ENCODE measurements around the gene GPR132. TPM values are rescaled to one million over a fixed set of nuclear protein-coding genes. Genes with fewer than 3 reads are reported as not detected.

The GPR132 gene
- total RNA-seq, 3 donors from 2014 or later (not counting 1 experiment from before 2014, with no cell fraction given) = 18.2 to 30.3 (median 26.7) TPM

DNA sequence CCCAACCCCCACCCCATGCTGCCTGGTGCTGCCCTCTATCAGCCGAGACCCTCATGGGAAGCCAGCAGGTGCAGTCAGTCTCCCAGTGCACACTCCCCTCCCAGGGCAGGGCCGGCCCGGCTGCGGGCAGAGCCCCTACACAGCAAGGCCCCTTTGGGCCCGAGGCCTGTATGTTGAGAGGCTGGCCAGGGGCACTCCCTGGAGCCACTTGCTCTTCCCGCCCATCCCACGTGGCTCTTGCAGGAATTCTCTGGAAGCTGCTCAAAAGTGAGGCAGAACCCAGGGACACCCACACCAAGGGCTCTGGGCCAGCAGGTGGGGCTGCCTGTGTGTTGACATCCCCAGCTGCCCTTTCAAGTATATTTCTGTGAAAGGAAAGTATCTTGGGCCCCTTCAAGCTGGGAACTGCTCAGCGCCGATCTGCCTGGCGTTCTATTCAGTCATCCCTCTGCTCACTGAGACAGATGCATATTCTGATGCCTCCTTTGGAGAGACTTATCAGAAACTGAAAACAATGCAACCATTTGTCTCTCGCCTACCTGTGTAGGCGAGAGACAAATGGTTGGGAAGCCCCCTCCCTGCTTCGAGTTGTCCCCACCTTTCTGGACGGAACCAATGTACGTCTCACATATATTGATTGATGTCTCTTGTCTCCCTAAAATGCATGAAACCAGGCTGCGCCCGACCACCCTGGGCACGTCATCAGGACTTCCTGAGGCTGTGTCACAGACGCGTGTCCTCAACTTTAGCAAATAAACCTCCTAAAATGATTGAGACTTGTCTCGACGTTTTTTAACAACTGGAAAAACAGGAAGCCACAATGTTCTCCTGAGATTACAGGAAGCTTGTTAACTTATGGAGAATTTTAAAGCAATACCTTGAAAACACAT lies 6.0 kb downstream of the GPR132 start:
- peak overlapping the region; percentile 35 for H3K4me3 Mint-ChIP-seq
- DNase-seq (peak in 1 of 2 donors; percentile 85), ATAC-seq (peak in 2 of 3 donors; percentile 15 to 17)
- TF ChIP-seq, protein P1, sequence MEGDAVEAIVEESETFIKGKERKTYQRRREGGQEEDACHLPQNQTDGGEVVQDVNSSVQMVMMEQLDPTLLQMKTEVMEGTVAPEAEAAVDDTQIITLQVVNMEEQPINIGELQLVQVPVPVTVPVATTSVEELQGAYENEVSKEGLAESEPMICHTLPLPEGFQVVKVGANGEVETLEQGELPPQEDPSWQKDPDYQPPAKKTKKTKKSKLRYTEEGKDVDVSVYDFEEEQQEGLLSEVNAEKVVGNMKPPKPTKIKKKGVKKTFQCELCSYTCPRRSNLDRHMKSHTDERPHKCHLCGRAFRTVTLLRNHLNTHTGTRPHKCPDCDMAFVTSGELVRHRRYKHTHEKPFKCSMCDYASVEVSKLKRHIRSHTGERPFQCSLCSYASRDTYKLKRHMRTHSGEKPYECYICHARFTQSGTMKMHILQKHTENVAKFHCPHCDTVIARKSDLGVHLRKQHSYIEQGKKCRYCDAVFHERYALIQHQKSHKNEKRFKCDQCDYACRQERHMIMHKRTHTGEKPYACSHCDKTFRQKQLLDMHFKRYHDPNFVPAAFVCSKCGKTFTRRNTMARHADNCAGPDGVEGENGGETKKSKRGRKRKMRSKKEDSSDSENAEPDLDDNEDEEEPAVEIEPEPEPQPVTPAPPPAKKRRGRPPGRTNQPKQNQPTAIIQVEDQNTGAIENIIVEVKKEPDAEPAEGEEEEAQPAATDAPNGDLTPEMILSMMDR (IDR thresholded peaks at IDR 0.05) = no peak
- Histone ChIP-seq H3K4me1 (ENCODE audit: control insufficient read depth, insufficient read depth, low read length) (peaks cover 60% of the 10 kb centered on the region), H3K36me3 (ENCODE audit: control insufficient read depth, insufficient read depth, low read length) (peaks cover 30% of the 10 kb centered on the region), H3K9me3 (ENCODE audit: control insufficient read depth, insufficient read depth, low read length) (no peaks in the 10 kb centered on the region), H3K27ac (ENCODE audit: low read length) (peak overlapping the region; percentile 79), H3K4me3 (ENCODE audit: low read length) (no peak overlapping the region), H3K27me3 (ENCODE audit: control insufficient read depth, insufficient read depth, low read length) (no peaks in the 10 kb centered on the region)
- H3K9me3 Mint-ChIP-seq = no peaks in the 10 kb centered on the region
- peaks cover 38 to 49% of the 10 kb centered on the region in 2 donors for H3K4me1 Mint-ChIP-seq
- WGBS (ENCODE audit: insufficient coverage) = 49% methylated on average over 22 of the region's 22 CpGs
- H3K27me3 Mint-ChIP-seq (ENCODE audit: low read depth in 2 of 2) = no peaks in the 10 kb centered on the region
- H3K27ac Mint-ChIP-seq = peak overlapping the region; percentile 96
- no peaks in the 10 kb centered on the region for H3K36me3 Mint-ChIP-seq
- intact Hi-C loops (cut with micrococcal nuclease) = no loop called here

DNA sequence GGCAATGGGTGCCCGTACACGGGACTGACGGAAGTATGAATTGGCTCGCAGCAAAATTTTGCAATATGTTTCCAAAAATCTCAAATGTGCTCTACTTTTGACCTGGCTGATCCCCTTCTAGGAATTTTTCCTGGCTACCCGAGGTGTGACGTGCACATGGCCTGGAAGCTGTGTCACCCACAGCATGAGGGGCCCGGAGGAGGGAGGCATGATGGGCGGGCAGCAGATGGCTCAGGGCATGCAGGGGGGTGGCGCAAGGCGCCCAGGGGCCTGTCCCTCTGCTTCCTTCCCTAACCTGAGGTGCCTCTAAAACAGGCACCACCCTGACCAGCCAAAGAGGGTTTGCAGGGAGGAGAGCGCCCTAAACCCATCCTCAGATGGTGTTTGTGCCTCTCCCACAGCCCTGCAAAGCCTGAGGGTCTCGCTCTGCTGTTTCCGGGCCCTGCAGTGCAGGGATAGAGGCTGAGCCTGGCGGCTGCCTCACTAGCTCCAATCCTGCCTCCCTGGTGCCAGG lies 6.7 kb downstream of the GPR132 start:
- DNase-seq (no peak), ATAC-seq (no peak)
- WGBS (ENCODE audit: insufficient coverage) = 84% methylated on average over 14 of the region's 14 CpGs
- H3K9me3 ChIP-seq (ENCODE audit: control insufficient read depth, insufficient read depth, low read length) = no peaks in the 10 kb centered on the region
- H3K27me3 ChIP-seq (ENCODE audit: control insufficient read depth, insufficient read depth, low read length) = no peaks in the 10 kb centered on the region
- H3K4me3 ChIP-seq (ENCODE audit: low read length) = no peak overlapping the region
- Mint-ChIP-seq H3K9me3 (no peaks in the 10 kb centered on the region), H3K27ac (peak overlapping the region; percentile 65 to 96), H3K4me1 (peaks cover 33 to 44% of the 10 kb centered on the region in 2 donors), H3K36me3 (no peaks in the 10 kb centered on the region), H3K27me3 (ENCODE audit: low read depth in 2 of 2) (no peaks in the 10 kb centered on the region), H3K4me3 (peak overlapping the region; percentile 28)
- peaks cover 53% of the 10 kb centered on the region for H3K4me1 ChIP-seq (ENCODE audit: control insufficient read depth, insufficient read depth, low read length)
- TF ChIP-seq, protein P1 (IDR thresholded peaks at IDR 0.05) = no peak
- peak overlapping the region; percentile 79 for H3K27ac ChIP-seq (ENCODE audit: low read length)
- peaks cover 37% of the 10 kb centered on the region for H3K36me3 ChIP-seq (ENCODE audit: control insufficient read depth, insufficient read depth, low read length)
- intact Hi-C loops (cut with micrococcal nuclease) = no loop called here

DNA sequence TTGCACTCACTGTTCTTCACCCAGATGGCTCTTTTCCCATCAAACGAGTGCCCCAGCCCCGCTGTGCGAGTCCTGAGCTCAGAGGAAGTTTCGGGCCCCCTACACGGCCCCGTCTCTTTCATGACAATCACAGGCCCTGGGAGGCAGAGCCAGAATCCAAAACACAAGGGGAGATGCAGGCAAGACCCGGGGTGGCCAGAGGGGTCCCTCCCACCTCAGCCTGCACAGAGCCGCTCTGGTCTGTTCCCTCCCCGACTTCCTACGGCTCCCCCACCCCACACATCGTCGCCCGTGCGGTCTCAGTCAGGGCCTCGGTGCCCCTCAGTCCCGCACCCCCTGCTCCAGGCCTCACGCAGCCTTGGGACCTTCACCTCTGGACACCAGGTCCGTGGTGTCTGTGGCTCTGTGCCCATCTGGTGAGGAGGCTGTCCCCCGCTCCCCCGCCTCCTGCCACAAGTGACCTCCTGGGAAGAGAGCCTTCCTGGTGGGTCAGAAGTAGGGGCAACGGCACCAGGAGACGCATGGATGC lies 8.9 kb downstream of the GPR132 start:
- peak overlapping the region in 1 of 2 donors; percentile 31 for H3K27ac Mint-ChIP-seq
- peaks cover 48% of the 10 kb centered on the region for H3K36me3 ChIP-seq (ENCODE audit: control insufficient read depth, insufficient read depth, low read length)
- intact Hi-C loops (cut with micrococcal nuclease) = no loop called here

More for the DNA sequence above, 8.9 kb downstream of the GPR132 start:
- Mint-ChIP-seq H3K36me3 (no peaks in the 10 kb centered on the region), H3K4me1 (peaks cover 15 to 32% of the 10 kb centered on the region in 2 donors), H3K4me3 (no peak overlapping the region), H3K27me3 (ENCODE audit: low read depth in 2 of 2) (no peaks in the 10 kb centered on the region), H3K9me3 (no peaks in the 10 kb centered on the region)
- no peaks in the 10 kb centered on the region for H3K9me3 ChIP-seq (ENCODE audit: control insufficient read depth, insufficient read depth, low read length)
- no peak overlapping the region for H3K27ac ChIP-seq (ENCODE audit: low read length)
- H3K4me1 ChIP-seq (ENCODE audit: control insufficient read depth, insufficient read depth, low read length) = peaks cover 31% of the 10 kb centered on the region
- no peak overlapping the region for H3K4me3 ChIP-seq (ENCODE audit: low read length)
- no peaks in the 10 kb centered on the region for H3K27me3 ChIP-seq (ENCODE audit: control insufficient read depth, insufficient read depth, low read length)
- WGBS (ENCODE audit: insufficient coverage) = 95% methylated on average over 22 of the region's 22 CpGs
- TF ChIP-seq, protein P1 (IDR thresholded peaks at IDR 0.05) = no peak
- no peak for ATAC-seq
- peak in 1 of 2 donors; percentile 11 for DNase-seq
